ENCODE measurements around the gene LSS.
"Not testable (repeated sequence)": the region's sequence is repeated elsewhere in the genome, so short reads cannot be mapped to it uniquely, and the experiment has no call there.

Gene LSS

DNA sequence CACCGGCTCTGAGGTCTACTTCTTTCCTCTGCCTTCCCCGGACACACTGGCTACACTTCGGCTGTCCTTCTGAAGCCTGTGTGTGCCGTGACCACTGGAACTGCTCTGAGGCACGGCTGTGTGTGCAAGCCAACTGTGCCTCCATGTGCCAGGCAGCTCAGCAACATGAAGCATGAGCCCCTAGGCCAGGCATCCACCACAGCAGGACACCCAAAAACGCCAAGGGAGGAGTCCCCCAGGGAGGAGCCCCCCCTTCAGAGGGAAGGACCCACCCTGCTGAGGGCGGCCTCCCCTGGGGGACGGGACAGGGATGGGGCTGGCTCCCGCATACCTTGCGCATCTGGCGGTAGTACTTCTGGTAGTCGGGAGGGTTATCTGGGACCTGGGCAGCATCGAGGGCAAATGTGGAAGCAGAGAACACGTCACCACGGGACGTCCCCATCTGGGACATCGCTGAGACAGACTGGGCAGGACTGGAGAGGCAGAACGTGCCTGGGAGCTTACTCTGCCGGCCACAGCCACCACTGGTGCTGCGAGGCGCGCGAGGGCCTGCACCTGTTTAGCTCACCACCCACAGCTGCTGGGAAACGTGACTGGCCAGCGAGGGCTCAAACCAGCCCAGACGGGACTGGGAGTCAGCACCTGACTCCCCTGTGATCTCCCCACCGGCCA lies 20.5 kb downstream of the LSS start:
- DNase-seq (ENCODE audit: insufficient read length, low spot score) = no peak
- FAIRE-seq = no peak
- no peak for TF ChIP-seq POLR2A (IDR thresholded peaks at IDR 0.05; ENCODE audit: low read depth, low read length)
- no peak for TF ChIP-seq TAF1 (IDR thresholded peaks at IDR 0.05; ENCODE audit: low read depth, low read length)

DNA sequence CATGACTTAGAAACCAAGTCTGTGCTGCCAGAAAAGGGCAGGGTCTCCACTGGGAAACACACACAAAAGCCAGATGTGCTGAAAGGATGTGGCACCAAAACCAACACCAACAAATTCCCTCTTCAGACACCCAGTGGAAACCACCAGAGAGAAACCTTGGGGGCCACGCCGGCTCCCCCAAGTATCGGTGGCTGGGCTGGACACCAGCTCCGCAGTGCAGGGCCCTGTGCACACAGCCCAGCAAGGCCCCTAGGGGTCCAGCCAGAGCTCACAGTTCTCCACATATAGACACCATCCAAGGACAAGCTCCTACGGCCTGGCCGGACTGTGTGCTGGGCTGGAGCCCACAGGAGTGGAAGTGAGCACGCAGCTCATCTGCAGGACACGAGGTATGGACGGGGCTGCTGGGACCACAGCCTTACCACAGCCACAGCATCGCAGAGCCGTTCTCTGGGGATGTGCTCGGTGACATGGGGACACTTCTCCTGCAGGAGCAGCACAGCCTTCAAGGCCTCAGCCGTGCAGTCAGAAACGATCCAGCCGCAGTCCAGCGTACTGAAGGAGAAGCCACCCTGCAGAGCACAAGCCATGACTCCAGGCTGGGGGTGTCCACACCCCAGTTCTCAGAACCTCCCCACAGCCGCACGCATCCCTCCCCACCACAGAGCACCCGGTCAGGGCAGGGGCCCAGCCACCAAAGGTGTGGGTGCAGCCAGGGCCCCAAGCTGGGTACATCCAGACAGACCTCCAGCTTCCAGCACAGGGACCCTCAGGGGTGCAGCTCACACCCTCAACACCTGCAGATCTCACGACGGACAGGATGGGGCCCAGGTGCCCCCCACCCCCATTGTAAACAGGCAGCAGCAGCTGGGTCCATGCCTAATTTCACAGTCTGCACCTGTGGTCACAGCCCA lies 21.3 kb downstream of the LSS start:
- DNase-seq (ENCODE audit: insufficient read length, low spot score) (no peak), FAIRE-seq (no peak)
- no peak for TF ChIP-seq POU2F2 (IDR thresholded peaks at IDR 0.05; ENCODE audit: low read depth, low read length)
- TF ChIP-seq POLR2AphosphoS5 (IDR thresholded peaks at IDR 0.05; ENCODE audit: low read depth, low read length) = no peak
- TF ChIP-seq TAF1 (IDR thresholded peaks at IDR 0.05; ENCODE audit: low read depth, low read length) = no peak

DNA sequence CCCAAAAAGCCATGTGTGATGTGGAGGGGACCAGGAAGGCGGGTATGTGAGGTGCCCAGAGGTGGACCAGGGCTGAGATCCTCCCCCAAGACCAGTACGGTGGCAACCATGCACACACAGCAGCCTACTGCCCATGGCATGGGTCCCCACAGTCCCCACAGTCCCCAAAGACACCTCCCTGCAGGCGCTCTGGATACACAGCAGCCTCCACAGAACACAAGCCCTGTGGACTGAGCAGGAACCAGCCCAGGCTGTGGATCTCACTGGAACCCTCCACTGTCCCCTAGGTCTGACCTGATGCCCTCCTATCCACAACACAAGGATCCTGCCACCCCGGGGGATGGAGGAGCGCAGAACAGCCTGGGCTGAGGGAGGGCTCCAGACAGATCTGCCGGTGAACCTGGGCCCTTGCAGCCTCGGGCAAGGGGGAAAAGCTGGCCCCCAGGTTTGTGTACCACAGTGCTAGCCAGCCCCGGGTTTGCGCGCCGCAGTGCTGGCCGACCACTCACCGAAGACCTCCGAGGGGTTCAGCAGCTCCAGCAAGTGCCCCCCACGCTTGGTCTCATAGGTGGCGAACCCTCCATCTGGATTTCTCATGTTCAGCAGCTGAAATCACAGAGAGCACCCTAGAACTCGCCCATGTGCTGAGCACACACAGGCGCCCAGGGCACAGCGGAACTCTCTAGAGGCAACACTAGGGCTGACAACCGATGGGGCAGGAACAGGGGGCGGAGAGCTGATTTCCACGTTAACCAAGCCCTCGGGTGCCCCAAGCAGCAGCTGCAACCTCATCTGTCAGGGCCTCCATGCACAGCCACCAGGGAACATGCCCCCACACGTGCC lies 22.2 kb downstream of the LSS start:
- no peak for FAIRE-seq
- TF ChIP-seq PAX5 (IDR thresholded peaks at IDR 0.05; ENCODE audit: insufficient read depth, low read length, severe bottlenecking) (no peak), SPI1 (IDR thresholded peaks at IDR 0.05; ENCODE audit: low read depth, low read length) (no peak)

DNA sequence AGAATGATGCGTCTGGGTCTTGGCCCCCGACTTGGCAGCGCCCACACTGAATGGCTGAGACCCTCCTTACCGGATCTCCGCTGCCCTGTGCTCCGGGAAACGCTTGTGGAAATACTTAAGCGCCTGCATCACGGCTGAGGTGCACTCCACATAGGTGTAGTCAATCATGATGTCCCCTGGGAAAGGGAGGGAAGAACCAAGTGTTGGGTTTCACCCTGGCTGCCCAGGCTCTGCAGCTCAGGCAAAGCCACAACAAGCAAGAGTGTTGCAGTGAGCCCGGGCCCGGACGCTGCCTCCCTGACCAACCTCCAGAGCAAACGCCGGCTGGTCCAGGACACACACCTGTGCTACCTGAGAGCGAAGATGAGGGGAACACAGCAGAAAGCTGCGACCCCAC lies 22.8 kb downstream of the LSS start:
- DNase-seq (ENCODE audit: insufficient read length, low spot score) = no peak
- no peak for FAIRE-seq

More for the DNA sequence above, 22.2 kb downstream of the LSS start:
- no peak for DNase-seq (ENCODE audit: insufficient read length, low spot score)

DNA sequence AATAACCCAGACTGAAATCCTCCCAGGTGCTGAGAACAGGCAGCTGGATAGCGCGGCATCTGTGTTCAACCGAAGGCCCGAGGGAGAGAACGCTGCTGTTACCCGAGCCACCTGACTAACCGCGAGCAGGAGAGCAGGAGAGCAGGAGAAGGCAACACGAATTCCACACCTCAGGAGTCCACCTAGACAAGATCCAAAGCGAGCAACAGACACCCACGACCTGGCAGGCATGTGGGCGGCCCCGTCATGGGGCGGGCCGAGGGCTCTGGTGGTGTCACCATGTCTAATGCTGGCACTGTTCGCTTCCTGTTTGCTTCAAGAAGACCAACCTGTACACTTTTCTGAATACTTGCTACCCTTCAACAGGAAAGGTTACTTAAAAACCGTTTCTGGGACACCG lies 23.4 kb downstream of the LSS start:
- TF ChIP-seq POLR2A (IDR thresholded peaks at IDR 0.05; ENCODE audit: low read depth, low read length) (no peak), POLR2AphosphoS5 (IDR thresholded peaks at IDR 0.05; ENCODE audit: low read depth, low read length) (no peak), SPI1 (IDR thresholded peaks at IDR 0.05; ENCODE audit: low read depth, low read length) (no peak), TAF1 (IDR thresholded peaks at IDR 0.05; ENCODE audit: low read depth, low read length) (no peak), PAX5 (IDR thresholded peaks at IDR 0.05; ENCODE audit: insufficient read depth, low read length, severe bottlenecking) (no peak), POU2F2 (IDR thresholded peaks at IDR 0.05; ENCODE audit: low read depth, low read length) (no peak)
- DNase-seq (ENCODE audit: insufficient read length, low spot score) (no peak), FAIRE-seq (no peak)

More for the DNA sequence above, 22.8 kb downstream of the LSS start:
- TF ChIP-seq PAX5 (IDR thresholded peaks at IDR 0.05; ENCODE audit: insufficient read depth, low read length, severe bottlenecking) (no peak), POLR2AphosphoS5 (IDR thresholded peaks at IDR 0.05; ENCODE audit: low read depth, low read length) (no peak), TAF1 (IDR thresholded peaks at IDR 0.05; ENCODE audit: low read depth, low read length) (no peak), POU2F2 (IDR thresholded peaks at IDR 0.05; ENCODE audit: low read depth, low read length) (no peak), SPI1 (IDR thresholded peaks at IDR 0.05; ENCODE audit: low read depth, low read length) (no peak), POLR2A (IDR thresholded peaks at IDR 0.05; ENCODE audit: low read depth, low read length) (no peak)

DNA sequence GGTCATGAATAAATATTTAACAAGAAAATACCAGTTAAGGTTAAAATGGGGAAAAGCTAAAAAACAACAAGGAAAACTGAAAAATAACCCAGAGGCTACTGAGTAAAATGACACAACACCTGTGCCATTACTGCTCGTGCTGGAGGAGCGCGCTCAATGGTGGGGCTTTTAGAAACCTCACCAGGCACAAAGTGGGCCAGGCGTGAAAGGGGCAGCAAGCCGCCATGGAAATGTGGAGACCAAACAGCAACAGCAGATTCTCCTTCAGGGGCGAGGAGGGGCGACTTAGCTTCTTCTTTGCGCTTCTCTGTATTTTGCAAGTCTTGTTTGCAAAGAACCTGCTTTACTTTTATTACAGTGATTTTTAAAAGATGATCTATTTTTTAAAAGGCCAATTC lies 25.4 kb downstream of the LSS start:
- no peak for FAIRE-seq
- no peak for DNase-seq (ENCODE audit: insufficient read length, low spot score)
- TF ChIP-seq PAX5 (IDR thresholded peaks at IDR 0.05; ENCODE audit: insufficient read depth, low read length, severe bottlenecking) (no peak), TAF1 (IDR thresholded peaks at IDR 0.05; ENCODE audit: low read depth, low read length) (no peak), POLR2A (IDR thresholded peaks at IDR 0.05; ENCODE audit: low read depth, low read length) (no peak), POU2F2 (IDR thresholded peaks at IDR 0.05; ENCODE audit: low read depth, low read length) (no peak), SPI1 (IDR thresholded peaks at IDR 0.05; ENCODE audit: low read depth, low read length) (no peak), POLR2AphosphoS5 (IDR thresholded peaks at IDR 0.05; ENCODE audit: low read depth, low read length) (no peak)

DNA sequence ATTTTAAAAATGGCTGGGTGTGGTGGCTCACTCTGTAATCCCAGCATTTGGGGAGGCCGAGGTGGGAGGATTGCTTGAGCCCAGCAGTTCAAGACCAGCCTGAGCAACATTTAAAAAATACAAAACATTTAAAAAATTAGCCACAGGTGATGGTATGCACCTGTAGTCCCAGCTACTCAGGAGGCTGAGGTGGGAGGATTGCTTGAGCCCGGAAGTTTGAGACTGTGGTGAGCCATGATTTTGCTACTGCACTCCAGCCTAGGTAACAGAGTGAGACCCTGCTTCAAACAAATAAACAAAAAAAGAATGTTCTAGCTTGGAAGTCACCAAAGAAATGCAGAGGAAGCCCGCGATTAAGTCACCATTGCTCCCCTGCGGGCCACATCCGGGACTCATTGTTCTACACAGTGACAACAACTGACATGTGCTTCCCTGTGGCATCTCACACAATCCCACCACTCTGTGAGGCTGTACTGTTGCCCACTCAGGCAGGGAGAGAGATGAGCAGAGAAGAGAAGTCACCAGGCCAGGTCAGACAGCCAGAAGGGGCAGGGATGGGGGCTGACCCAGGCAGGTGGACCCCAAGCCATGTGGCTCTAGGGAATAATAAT lies 25.9 kb downstream of the LSS start:
- no peak for DNase-seq (ENCODE audit: insufficient read length, low spot score)
- FAIRE-seq = no peak
- no peak for TF ChIP-seq POLR2A (IDR thresholded peaks at IDR 0.05; ENCODE audit: low read depth, low read length)
- TF ChIP-seq SPI1 (IDR thresholded peaks at IDR 0.05; ENCODE audit: low read depth, low read length) = no peak
- TF ChIP-seq POU2F2 (IDR thresholded peaks at IDR 0.05; ENCODE audit: low read depth, low read length) = no peak
- no peak for TF ChIP-seq PAX5 (IDR thresholded peaks at IDR 0.05; ENCODE audit: insufficient read depth, low read length, severe bottlenecking)
- no peak for TF ChIP-seq TAF1 (IDR thresholded peaks at IDR 0.05; ENCODE audit: low read depth, low read length)
- TF ChIP-seq POLR2AphosphoS5 (IDR thresholded peaks at IDR 0.05; ENCODE audit: low read depth, low read length) = no peak

DNA sequence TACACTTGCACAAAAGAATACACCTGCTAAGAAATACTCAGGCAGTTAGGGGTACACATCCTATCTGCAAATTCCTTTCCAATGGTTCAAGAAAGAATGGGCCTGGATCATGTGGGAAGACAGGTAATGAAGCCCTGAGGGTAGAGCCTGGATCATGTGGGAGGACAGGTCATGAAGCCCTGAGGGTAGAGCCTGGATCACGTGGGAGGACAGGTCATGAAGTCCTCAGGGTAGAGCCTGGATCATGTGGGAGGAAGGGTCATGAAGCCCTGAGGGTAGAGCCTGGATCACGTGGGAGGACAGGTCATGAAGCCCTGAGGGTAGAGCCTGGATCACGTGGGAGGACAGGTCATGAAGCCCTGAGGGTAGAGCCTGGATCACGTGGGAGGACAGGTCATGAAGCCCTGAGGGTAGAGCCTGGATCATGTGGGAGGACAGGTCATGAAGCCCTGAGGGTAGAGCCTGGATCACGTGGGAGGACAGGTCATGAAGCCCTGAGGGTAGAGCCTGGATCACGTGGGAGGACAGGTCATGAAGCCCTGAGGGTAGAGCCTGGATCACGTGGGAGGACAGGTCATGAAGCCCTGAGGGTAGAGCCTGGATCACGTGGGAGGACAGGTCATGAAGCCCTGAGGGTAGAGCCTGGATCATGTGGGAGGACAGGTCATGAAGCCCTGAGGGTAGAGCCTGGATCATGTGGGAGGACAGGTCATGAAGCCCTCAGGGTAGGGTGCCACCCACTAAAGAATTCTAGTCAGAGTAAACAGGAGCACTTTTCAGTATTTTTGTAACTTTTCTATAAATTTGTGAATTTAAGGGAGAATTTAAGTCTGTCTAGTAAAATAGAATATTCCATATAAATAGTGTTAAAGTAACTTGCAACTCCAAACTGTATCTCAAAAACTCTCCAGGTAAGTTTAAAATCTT lies 27.4 kb downstream of the LSS start:
- not testable (repeated sequence) for DNase-seq (ENCODE audit: insufficient read length, low spot score); FAIRE-seq

All from GM12891 (cell line).